PC-3 (cell line): ENCODE results near the gene ZRANB3.

Experiments used
- EZH2phosphoT487 ChIP-seq: fragments of 300-600 bp; sonication (generic); IDR thresholded peaks from 2 replicates; pipeline ENCODE4 v1.6.1; 2018; ENCODE audit warnings: mild to moderate bottlenecking, antibody characterized with exemption, low read length, borderline replicate concordance
- TF ChIP-seq, protein P1 (sequence below): fragments of 300-600 bp; sonication (generic); conservative IDR thresholded peaks from 2 replicates; pipeline ENCODE4 v1.5.1; 2017; ENCODE audit warnings: antibody characterized with exemption, low read depth, mild to moderate bottlenecking, low read length

DNA sequence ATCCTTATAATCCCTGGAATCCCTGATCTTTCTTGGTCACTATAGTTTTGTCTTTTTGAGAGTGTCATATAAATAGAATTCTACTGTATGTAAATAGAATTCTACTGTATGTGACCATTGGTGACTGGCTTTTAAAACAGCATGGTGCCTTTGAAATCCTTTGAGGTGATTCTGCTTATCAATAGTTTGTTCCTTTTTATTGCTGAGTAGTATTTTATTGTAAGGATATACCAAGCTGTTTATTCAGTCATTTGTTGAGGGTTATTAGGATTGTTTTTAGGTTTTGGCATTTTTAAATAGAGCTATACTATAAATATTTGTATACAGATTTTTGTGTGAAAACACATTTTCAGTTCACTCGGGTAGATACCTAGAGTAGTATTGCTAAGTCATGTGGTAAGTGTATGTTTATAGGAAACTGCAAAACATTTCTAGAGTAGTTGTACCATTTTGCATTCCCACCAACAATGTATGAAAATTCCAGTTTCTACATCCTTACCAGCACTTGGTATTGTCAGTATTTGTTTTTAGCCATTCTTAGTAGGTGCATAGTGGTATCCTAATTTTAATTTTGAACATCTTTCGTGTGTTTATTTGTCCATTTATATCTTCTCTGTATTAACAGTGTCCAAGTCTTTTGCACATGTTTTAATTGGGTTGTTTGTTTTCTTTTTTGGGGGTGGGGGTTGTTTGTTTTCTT is 433.3 kb downstream of the ZRANB3 start:
- TF ChIP-seq, protein P1, sequence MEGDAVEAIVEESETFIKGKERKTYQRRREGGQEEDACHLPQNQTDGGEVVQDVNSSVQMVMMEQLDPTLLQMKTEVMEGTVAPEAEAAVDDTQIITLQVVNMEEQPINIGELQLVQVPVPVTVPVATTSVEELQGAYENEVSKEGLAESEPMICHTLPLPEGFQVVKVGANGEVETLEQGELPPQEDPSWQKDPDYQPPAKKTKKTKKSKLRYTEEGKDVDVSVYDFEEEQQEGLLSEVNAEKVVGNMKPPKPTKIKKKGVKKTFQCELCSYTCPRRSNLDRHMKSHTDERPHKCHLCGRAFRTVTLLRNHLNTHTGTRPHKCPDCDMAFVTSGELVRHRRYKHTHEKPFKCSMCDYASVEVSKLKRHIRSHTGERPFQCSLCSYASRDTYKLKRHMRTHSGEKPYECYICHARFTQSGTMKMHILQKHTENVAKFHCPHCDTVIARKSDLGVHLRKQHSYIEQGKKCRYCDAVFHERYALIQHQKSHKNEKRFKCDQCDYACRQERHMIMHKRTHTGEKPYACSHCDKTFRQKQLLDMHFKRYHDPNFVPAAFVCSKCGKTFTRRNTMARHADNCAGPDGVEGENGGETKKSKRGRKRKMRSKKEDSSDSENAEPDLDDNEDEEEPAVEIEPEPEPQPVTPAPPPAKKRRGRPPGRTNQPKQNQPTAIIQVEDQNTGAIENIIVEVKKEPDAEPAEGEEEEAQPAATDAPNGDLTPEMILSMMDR, result no peak
- no peak for TF ChIP-seq EZH2phosphoT487
